Muscle of back (tissue), 11 donors: ENCODE results near the gene BBS4. TPM values are rescaled to one million over a fixed set of nuclear protein-coding genes. Genes with fewer than 3 reads are reported as not detected.

Experiments used
- DNase-seq, 3 donors: peaks; one replicate each; pipeline versions ENCODE4 v3.0.0 to v3.0.0-alpha.2; 2013
- polyA plus RNA-seq, 10 donors: library from polyadenylated mRNA; unstranded; fragments of 120-200 nt; gene quantifications; one replicate each; pipeline ENCODE4 v1.2.1, GENCODE V29; 2013; ENCODE audit not compliant: insufficient read length in 10 of 10

Gene BBS4
- polyA plus RNA-seq, 10 donors = 15.3 to 28.5 (median 18.6) TPM

DNA sequence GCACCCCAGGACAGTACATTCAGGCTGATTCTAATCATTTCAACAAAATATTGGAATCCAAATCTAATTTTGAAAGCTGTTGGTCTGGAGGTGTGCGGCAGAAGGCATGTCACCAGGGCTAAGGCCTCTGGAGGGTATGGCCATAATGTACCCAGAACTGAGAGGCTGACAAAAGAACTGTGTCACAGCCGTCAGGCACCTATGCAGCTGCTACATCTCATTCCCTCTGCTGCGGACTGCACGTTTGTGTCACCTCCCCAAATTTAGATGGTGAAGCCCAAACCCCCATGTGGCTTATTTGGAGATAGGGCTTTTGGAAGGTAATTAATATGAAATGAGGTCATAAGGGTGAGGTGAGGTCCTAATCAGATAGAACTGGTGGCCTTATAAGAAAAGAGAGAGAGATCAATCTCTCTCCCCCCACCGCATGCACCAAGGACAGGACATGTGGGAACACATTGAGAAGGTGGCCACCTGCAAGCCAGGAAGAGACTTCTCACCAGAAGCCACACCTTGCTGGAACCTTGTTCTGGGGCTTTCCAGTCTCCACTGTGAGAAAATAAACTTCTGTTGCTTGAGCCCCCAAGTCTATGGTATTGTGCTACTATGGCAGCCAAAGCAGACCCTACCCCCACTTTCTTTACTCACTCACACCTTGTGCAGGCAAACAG, 74.7 kb downstream of the BBS4 start:
- no peak for DNase-seq

DNA sequence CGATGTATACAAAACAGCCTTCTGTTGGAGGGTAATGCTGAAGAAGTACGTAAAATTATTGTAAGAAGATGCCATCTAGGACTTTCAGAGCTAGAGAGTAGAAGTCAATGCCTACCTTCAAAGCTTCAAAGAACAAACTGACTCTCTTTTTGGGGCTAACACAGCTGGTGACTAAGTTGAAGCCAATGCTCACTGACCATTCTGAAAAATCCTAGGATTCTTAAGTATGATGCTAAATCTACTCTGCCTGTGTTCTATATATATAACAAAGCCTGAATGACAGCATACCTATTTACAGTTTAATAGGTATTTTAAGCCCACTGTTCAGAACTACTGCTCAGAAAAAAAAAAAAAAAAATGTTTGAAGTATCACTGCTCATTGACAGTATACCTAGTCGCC, 78.6 kb downstream of the BBS4 start:
- DNase-seq = no peak

DNA sequence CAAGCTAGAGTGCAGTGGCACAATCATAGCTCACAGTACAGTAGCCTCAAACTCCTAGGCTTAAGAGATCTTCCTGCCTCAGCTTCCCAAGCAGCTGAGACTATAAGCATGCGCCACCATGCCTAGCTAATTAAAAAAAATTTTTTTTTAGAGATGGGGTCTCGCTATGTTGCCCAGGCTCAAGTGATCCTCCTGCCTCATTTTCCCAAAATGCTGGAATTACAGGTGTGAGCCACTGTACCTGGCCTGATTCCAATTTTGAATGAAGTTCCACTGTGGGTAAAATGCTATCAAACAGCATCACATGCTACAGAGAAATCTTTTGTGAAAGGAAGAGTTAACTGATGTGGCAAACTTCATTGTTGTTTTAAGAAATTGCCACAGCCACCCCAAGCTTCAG, 80.0 kb downstream of the BBS4 start:
- no peak for DNase-seq

DNA sequence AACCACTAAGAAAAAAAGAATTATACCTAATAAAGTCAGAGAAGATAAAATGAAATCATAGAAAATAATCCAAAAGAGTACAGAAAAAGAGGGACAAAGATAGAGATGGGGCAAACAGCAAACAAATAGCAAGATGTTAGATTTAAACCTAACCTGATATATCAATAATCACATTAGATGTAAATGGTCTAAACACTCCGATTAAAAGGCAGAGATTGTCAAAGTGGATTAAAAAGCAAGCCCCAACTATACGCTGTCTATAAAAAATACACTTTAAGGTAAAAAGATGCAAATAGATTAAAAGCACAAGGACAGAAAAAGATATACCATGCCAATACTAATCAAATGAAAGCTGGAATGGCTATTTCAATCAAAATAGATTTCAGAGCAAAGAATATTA, 80.8 kb downstream of the BBS4 start:
- DNase-seq = no peak

DNA sequence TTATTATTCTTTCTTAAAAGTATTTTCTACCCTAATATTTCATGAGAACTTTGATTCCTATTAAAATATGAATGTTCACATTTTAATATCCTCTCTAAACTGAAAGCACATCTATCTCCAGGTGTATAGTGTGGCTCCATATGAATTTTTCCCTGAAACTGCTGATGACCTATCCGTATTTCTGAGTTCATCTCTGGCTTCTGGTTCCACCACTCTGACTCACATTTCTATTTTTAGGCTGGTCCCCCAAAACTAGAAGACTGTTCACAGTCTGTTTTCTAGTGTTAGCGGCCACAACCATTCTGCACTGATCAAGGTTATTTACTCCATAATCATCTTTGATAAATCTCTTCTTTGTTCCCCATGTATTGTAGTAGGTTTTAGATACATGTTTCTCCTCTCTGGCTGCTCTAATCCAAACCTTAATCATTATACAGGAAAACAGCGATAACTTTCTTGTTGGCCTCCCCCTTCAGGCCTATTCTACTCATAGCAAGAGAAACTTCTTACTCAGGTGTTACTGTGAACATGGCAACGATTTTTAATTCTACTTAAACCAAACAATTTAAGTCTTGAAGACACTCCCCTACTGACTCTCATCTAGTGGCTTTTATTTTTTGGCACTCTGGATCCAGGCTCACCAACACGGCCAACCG, 84.8 kb downstream of the BBS4 start:
- DNase-seq = no peak

DNA sequence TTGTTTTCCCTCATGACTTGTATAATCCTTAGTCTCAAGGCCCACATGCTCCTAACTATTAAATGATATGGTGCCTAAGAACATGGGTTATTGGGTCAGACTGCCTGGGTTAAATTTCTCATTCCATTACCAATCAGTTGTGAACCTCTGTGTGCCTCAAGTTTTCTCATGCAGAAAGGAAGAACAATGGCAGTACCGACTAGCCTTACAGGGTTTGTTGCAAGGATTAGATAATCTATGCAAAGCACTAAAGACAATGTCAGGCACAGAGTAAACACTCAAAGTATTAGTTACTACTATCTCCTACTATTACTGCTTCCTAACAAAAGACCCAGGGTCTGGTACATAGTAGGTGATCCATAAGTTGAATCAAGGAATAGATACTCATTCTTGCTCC, 85.3 kb downstream of the BBS4 start:
- no peak for DNase-seq

DNA sequence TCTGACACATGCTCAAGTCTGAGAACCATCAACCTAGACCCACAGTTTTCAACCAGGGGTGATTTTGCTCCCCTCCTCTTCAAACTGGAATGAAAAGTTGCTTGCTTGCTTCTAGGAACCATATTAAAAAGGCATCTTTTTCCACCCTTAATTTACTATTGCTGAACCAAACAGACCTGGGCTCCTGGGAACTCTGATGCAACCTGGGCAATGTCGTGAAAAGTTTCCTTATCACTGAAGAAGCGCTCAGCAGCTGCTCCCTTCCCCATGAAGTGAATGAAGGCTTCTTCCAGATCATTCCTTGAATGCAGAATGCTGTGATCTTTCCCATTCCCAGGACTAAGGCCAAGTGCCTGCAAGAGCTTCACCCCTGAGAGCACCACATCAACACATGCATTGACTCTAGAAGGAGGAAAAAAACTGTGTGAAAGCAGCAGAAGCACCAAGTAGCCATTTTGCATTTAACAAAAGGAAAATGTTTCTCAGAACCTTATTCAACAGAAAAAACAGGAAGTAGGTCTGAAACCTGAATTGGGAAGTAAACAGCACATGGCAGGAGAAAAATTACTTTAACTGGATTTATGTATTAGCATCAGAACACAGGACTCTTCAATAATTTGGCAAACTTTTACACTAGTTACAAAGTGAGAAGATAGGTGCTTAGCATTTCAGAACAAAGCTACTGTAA, 88.8 kb downstream of the BBS4 start:
- no peak for DNase-seq

DNA sequence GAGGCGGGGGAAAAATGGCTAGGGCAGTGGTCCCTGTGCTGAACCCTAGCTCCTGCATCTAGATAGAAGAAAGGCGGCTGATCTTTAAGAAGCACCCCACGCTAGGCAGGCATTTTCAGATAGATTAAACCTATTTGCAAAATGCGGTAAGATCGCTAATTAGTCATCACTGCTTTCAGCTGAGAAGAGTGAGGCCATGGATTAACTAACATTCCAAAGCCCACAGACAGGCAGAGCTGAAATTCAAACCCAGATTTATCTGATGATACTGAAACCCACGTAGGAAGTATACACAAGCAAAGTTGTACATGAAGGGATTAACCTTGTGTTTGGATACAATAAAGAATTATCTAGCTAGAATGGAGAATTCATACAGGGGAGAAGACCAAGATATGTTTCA, 92.8 kb downstream of the BBS4 start:
- no peak for DNase-seq

DNA sequence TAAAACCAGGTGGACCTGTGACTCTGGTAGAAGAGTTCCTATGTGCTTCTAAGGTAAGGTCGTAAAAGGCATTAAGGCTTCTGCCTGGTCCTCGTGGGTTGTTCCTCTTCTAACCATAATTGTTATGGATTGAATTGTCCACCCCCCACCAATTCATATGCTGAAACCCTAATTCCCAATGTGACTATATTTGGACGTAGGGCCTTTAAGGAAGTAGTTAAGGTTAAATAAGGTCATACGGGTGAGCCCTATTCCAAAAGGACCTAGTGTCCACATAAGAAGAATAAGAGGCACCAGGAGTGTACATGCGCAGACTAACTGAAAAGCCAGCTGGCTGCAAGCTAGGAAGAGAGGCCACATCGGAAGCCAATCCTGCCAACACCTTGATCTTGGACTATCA, 95.6 kb downstream of the BBS4 start:
- DNase-seq = no peak

DNA sequence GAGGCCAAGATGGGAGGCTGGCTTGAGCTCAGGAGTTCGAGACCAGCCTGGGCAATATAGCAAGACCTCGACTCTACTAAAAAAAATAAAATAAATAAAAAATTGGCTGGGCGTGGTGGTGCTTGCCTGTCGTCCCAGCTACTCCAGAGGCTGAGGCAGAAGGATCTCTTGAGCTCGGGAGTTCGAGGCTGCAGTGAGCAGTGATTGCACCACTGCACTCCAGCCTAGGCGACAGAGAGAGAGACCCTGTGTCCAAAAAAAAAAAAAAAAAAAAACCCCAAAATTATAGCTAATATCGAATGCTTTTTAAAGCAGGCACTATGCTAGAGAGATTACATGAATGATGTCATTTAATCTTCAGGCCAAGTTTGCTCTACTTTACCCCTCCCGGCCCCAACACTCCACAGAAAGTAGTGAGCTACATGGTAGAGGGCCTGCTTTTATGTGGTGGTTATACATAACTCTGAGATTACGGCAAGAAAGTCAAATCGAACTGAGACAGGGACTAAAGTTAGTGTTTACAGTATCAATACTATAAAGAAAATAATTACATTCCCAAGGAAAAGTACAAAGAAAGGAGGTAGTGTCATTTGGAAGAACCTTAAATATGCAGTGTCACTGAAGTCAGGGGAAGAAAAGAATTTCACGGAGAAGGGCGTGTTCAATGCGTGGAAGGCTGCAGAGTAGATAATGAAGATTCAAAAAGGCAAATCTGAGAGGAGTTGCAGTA, 96.4 kb downstream of the BBS4 start:
- no peak for DNase-seq

DNA sequence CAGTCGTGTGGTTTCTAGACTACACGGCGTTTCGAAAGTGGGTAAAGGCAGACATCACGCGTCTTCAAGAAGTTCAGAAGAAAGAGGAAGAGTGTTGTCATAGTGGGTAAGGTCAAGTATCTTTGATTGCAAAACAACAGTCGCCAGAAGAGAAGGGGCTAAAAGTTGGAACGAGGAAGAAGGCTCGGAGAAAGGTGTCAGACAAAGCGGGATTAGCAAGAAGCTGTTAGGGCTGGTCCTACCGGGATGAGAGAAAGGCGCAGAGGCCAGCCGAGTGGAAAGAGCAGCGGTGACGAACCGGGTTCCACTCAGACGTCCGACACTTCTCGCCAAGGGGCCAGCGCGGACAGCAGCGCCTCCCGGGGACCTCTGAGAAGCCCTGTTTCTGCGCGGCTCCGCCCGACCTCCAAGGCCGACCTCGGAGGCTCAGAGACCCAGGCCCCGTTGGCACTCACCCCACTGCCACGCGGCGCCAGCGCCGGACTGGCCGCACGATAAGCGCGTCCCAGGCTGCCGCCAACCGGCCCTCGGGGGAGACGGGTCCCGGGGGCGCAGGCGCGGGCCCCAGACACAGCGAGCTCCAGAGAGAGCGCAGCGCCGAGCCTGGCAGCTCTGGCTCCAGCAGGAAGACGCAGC, 97.1 kb downstream of the BBS4 start:
- DNase-seq = peak in 1 of 3 donors; percentile 34

DNA sequence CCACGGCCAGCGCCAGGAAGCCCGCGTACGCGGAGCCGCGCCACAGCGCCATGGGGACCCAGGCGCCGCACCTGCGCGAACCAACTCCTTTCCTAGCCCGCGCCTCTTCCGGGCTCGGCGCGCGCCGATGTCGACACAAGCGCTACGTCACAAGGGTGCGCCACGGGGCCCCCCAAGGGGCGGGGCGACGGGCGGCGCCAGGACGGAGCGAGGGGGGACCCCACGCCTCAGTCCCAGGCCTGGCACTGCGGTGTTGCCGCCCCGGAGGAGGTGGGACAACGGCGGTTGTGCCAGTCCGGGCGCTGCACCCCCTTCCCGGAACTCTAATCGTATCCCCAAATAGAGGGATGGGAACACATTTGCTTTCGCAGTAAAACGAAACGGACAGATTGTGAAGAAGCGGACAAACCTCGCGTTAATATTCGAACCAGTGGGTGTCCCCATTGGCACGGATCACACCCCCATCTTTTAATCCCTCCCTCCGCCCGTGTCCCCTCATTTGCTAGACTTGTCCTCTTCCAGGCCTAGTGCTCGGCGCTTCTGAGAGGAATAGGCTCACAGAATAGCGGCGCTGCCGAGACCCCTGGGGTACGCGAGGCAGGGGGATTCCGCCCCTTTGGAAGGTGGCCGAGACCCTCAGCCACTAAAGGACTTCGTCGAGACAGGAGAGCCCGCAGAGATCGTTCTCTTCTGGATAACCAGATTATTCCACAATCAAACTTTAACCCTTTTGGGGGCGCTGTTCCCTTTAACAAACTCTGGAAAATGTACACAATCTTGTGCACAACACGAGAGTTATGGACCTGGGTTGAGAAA, 97.8 kb downstream of the BBS4 start, which contains the start of gene ADPGK:
TSS of gene ADPGK (minus strand) at position 119 of the 816 bp plus-strand sequence. CDS start at position 52, 67 bp downstream.
- DNase-seq = peak; percentile 93 to 98 (median 98)

DNA sequence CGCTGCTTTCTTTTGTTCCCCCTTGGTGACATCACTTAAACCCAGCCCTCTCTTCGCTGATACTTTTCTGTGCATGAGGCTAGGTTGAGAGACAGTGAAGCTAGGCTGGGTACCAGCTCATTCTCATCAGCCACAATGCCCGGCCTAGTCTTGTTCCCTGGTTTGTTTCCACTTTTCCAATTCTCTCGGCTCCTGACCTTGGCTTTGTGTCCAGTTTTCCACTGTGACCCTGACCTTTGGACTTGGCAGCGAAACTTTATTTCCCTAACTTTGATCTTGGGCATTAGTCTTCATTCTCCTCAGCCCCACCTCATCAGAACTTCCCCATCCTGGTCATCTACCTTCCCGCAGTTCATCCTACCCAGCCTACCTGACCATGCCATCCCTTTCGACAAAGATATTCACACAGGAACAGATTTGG, 98.5 kb downstream of the BBS4 start:
- DNase-seq = no peak

DNA sequence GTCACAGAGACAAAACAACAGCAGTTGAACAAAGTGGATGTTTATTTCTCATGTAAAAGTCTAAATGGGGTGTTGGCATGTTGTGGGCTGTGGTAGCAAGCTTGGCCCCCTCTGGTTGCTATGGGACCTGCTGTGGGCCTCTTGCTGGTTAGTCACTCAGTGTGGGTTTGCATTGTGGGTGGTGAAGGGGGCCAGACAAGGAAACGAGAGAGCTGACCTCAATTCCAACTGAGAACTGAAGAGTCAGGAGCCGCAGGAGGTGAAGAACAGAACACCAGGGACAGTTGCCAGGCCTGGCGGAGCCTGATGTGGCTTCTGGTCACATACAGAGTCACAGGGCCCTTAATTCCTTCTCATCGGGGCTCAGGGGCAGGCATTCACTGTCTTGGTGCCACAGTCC, 99.4 kb downstream of the BBS4 start:
- DNase-seq = peak in 1 of 3 donors; percentile 38

DNA sequence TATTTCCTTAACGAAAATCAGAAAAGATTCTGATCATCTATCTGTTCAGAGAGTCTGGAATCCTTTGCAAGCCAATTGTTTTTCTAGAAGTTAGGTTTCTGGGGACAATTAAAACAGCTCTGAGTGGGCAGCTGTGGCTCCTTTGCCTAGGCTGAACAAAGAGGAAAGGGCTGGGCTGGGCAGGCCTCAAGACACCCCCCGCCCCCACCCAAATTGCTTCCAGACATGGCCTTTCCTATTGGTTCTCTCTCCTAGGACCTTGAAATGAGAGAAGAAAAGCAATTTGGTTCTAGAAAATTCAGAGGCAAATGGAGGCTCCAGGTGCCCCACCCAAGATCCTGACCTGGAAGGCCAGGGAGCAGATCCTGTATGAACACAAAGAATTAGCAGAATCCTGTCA, 99.8 kb downstream of the BBS4 start:
- DNase-seq = no peak

DNA sequence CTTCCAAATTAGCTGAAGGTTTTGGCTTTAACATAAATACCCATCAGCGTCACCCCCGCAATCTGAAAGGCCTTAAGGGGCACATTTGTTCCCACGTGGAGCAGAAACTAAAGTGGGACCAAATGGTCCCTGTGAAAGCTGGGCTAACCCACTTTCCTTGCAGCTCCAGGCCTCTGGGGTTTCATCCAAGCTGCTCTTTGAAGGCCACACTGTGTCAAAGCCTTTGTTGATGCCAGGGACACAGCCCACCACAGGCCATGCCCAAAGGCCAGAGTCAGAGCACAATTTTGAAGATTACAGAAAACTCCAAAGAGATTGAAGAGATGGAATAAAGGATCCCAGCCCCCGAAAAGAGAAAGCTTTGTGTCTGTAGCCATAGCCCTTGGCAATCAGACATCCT, 100.2 kb downstream of the BBS4 start:
- no peak for DNase-seq

DNA sequence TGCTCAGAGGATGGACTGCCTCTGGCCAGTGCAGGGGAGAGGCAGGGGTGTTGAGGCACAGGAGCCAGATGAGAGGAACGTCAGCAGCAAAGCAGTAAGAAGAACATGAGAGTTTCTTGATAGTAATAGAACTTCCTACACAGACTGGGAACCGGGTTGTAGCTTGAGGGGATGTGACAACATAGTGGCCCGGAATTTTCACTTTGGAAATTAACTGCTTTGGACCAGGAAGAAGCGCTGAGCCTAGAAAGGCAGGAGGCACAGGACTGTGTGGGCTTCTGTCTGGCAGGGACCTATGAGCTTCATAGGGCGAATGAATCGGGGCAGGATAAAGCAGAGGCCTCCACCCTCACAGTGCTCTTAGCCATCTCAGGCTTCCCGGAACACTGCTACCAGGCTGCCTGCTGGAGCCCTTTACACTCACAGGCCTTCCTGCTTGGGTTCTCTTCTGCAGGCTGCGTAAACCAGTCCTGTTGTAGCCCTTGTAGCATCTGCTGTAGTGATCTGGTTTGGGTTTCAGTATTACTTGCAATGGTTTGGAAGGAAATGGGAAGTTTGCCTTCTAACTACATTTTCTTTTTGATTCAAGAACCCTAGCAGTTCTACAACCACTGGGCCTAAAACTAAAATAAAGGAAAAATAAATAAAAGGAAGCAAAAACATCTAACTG, 100.8 kb downstream of the BBS4 start:
- DNase-seq = no peak

DNA sequence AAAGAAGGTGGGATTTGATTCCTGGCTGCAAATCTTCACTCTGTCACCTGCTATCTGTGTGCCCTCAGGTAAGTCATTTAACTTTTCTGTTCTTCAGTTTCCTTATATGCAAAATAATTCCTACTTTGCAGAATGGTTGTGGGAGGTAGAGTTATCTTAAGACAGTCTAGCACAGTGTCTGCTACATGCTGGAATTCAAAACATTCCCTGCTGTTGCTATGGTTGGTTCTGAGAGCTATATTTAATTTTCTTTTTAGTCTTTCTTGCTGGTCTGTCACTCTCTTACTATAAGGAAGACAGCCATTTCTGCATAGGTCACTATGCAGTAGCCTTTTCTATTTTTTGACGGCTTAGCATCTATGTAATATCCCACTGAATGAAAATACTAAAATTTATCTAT, 101.5 kb downstream of the BBS4 start:
- no peak for DNase-seq
